PFSK-1 (cell line): ENCODE data around the gene ZFP36.

Experiments used
- FOXP2 ChIP-seq: optimal IDR thresholded peaks from 2 replicates; pipeline ENCODE3; 2011; ENCODE audit warnings: borderline replicate concordance, control low read depth, inconsistent platforms; ENCODE audit not compliant: insufficient read depth; ENCODE audit errors: extremely low read length, extremely low read depth
- POLR2AphosphoS5 ChIP-seq: IDR thresholded peaks from 2 replicates; pipeline ENCODE4 v1.6.1; 2012; ENCODE audit warnings: low read depth, mild to moderate bottlenecking, control low read depth, low read length, moderate library complexity
- SIN3A ChIP-seq: IDR thresholded peaks from 2 replicates; pipeline ENCODE4 v1.6.1; 2012; ENCODE audit warnings: mild to moderate bottlenecking, low read length, moderate library complexity, borderline replicate concordance; ENCODE audit not compliant: insufficient read depth
- TAF1 ChIP-seq: IDR thresholded peaks from 2 replicates; pipeline ENCODE4 v1.6.1; 2012; ENCODE audit warnings: low read length, control low read depth, borderline replicate concordance; ENCODE audit not compliant: insufficient read depth
- TF ChIP-seq, protein P1 (sequence below), 2 experiments: IDR thresholded peaks; 2 replicates each; pipeline versions ENCODE4 v1.6.1 to v1.8.0; 2011 to 2012; ENCODE audit warnings: low read depth in 2 of 2, low read length in 2 of 2, control low read depth in 1 of 2, inconsistent platforms in 1 of 2, mild to moderate bottlenecking in 1 of 2, moderate library complexity in 1 of 2; ENCODE audit not compliant: insufficient read depth in 1 of 2

Gene ZFP36

GRCh38 chr19:39448271-39448670 lies 41.6 kb downstream of the ZFP36 start:
- TF ChIP-seq SIN3A: no peak
- no peak for TF ChIP-seq POLR2AphosphoS5
- TF ChIP-seq TAF1: no peak
- TF ChIP-seq, protein P1, sequence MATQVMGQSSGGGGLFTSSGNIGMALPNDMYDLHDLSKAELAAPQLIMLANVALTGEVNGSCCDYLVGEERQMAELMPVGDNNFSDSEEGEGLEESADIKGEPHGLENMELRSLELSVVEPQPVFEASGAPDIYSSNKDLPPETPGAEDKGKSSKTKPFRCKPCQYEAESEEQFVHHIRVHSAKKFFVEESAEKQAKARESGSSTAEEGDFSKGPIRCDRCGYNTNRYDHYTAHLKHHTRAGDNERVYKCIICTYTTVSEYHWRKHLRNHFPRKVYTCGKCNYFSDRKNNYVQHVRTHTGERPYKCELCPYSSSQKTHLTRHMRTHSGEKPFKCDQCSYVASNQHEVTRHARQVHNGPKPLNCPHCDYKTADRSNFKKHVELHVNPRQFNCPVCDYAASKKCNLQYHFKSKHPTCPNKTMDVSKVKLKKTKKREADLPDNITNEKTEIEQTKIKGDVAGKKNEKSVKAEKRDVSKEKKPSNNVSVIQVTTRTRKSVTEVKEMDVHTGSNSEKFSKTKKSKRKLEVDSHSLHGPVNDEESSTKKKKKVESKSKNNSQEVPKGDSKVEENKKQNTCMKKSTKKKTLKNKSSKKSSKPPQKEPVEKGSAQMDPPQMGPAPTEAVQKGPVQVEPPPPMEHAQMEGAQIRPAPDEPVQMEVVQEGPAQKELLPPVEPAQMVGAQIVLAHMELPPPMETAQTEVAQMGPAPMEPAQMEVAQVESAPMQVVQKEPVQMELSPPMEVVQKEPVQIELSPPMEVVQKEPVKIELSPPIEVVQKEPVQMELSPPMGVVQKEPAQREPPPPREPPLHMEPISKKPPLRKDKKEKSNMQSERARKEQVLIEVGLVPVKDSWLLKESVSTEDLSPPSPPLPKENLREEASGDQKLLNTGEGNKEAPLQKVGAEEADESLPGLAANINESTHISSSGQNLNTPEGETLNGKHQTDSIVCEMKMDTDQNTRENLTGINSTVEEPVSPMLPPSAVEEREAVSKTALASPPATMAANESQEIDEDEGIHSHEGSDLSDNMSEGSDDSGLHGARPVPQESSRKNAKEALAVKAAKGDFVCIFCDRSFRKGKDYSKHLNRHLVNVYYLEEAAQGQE (IDR thresholded peaks at IDR 0.05; ENCODE audit: insufficient read depth in 1 of 2, low read depth in 2 of 2, low read length in 2 of 2): no peak
- no peak for TF ChIP-seq FOXP2

DNA sequence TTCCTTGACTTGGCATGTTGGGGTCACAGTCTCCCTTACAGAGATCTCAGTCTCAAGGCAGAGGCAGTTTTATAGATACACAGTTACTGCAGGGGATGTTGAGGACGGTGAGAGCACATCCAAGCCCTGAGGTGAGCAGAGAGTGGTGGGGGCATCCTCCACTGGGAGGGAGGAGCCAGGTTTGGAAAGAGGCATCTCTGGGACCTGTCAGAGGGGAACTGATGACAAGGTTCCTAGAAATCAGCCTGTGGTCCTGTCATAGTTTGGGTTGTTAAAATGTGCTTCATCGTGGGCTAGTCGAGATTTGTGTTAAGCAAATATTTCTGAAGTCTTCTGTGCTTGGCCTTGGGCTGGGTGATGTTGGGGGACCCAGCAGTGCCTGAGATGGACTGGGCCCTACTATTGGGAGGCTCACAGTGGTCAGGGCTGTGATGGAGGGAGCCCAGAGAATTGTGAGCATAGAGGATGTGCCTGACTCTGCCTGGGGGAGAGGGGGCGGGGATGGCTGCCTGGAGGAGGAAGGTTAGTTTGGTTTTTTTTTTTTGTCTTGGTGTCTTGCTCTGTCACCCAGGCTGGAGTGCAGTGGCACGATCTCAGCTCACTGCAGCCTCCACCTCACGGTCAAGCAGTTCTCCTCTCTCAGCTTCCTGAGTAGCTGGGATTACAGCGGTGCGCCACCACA lies 42.6 kb downstream of the ZFP36 start:
- TF ChIP-seq, protein P1 (IDR thresholded peaks at IDR 0.05; ENCODE audit: insufficient read depth in 1 of 2, low read depth in 2 of 2, low read length in 2 of 2): no peak
- TF ChIP-seq TAF1: no peak
- no peak for TF ChIP-seq SIN3A
- no peak for TF ChIP-seq FOXP2
- no peak for TF ChIP-seq POLR2AphosphoS5
